K562 (cell line): ENCODE data around the gene MINPP1. TPM values are rescaled to one million over a fixed set of nuclear protein-coding genes. Genes with fewer than 3 reads are reported as not detected.

ENCODE experiments used
- ATAC-seq: fragments of 200-7000 bp; cut with Tn5 transposase; 3 replicates; pipeline ENCODE4 v1.9.1; 2020; ENCODE audit warnings: moderate library complexity
- BruUV-seq: library from RNA; stranded (reverse); fragments of 400-500 nt; replicated peaks from 2 replicates; lab custom pipeline; 2021; lab: Mats Ljungman, UMichigan
- CTCF ChIA-PET: fragments of 300-600 bp; formaldehyde crosslinking; extraction: SDS; loops from one replicate; lab custom pipeline; 2021; ENCODE audit warnings: low intra/inter-chr PET ratio; lab: Yijun Ruan, JAX
- POLR2A ChIA-PET: fragments of 300-600, 350-650 bp; sonication (Branson Sonifier 250); formaldehyde crosslinking; extraction: SDS; loops from one replicate; lab custom pipeline; 2021; ENCODE audit warnings: antibody characterized with exemption, inconsistent platforms; lab: Yijun Ruan, JAX
- DNase-seq, 4 experiments: peaks; one replicate each; pipeline versions ENCODE4 v3.0.0 to v3.0.0-alpha.2; 2011 to 2018; ENCODE audit warnings: low spot score in 3 of 4, mixed read lengths in 3 of 4; ENCODE audit errors: extremely low read depth in 1 of 4
- FAIRE-seq: peaks from 2 replicates; lab custom pipeline; 2011; peaks lifted over from hg19 to GRCh38; lab: Jason Lieb, UNC
- H2AFZ ChIP-seq: 2 replicates; pipeline ENCODE4 v1.6.0; 2011; ENCODE audit warnings: low read depth, low read length, control low read depth, inconsistent platforms
- H3K27ac ChIP-seq: fragments of 200-600 bp; 3 replicates; pipeline ENCODE4 v1.8.0; 2011; ENCODE audit warnings: low read depth, mild to moderate bottlenecking, control low read depth, inconsistent platforms, low read length, moderate library complexity, mixed read lengths; ENCODE audit errors: extremely low read depth
- H3K27me3 ChIP-seq, 2 experiments: fragments of 300-600 bp in 1 of 2; 2 replicates in 1 of 2; 3 replicates in 1 of 2; pipeline versions ENCODE4 v1.6.0 to v1.8.0; 2011; ENCODE audit warnings: inconsistent platforms in 2 of 2, low read length in 2 of 2, mild to moderate bottlenecking in 1 of 2, mixed read lengths in 1 of 2, moderate library complexity in 1 of 2; ENCODE audit not compliant: control insufficient read depth in 2 of 2, insufficient read depth in 2 of 2
- H3K36me3 ChIP-seq: fragments of 300-600 bp; 3 replicates; pipeline ENCODE4 v1.8.0; 2011; ENCODE audit warnings: mild to moderate bottlenecking, low read length, inconsistent platforms; ENCODE audit not compliant: control insufficient read depth, insufficient read depth
- H3K4me1 ChIP-seq, 2 experiments: fragments of 200-600 bp in 1 of 2; replicated peaks in 1 of 2; 2 replicates in 1 of 2; 3 replicates in 1 of 2; pipeline versions ENCODE4 v1.5.1 to v1.8.0; 2011; ENCODE audit warnings: inconsistent platforms in 2 of 2, low read length in 2 of 2, mild to moderate bottlenecking in 1 of 2, mixed read lengths in 1 of 2, moderate library complexity in 1 of 2; ENCODE audit not compliant: control insufficient read depth in 2 of 2, insufficient read depth in 2 of 2
- H3K4me2 ChIP-seq: 2 replicates; pipeline ENCODE4 v1.6.1; 2011; ENCODE audit warnings: low read length, control low read depth, inconsistent platforms, mixed read lengths; ENCODE audit not compliant: insufficient read depth
- H3K4me3 ChIP-seq: fragments of 200-600 bp; sonication (generic), shearing (Covaris generic); 2 replicates; pipeline ENCODE4 v1.5.1; 2016; ENCODE audit warnings: control low read depth, inconsistent platforms
- H3K79me2 ChIP-seq: fragments of 200-600 bp; 3 replicates; pipeline ENCODE4 v1.8.0; 2011; ENCODE audit warnings: low read length, inconsistent platforms; ENCODE audit not compliant: control insufficient read depth, insufficient read depth
- H3K9ac ChIP-seq, 2 experiments: 2 replicates each; pipeline versions ENCODE4 v1.6.0 to v1.6.1; 2011; ENCODE audit warnings: low read depth in 2 of 2, low read length in 2 of 2, control low read depth in 1 of 2, inconsistent platforms in 1 of 2, mild to moderate bottlenecking in 1 of 2, mixed read lengths in 1 of 2; ENCODE audit not compliant: insufficient read depth in 1 of 2
- H3K9me1 ChIP-seq: one replicate; pipeline ENCODE4 v1.6.0; 2011; ENCODE audit warnings: inconsistent platforms, mild to moderate bottlenecking, low read length, moderate library complexity; ENCODE audit not compliant: control insufficient read depth, insufficient read depth
- H3K9me3 ChIP-seq: replicated peaks from 2 replicates; pipeline ENCODE4 v1.5.1; 2011; ENCODE audit warnings: low read depth, low read length, inconsistent platforms; ENCODE audit not compliant: control insufficient read depth, insufficient read depth
- H4K20me1 ChIP-seq: replicated peaks from 2 replicates; pipeline ENCODE4 v1.6.1; 2011; ENCODE audit warnings: low read length, inconsistent platforms, mixed read lengths; ENCODE audit not compliant: control insufficient read depth, insufficient read depth
- CBX3 ChIP-seq, 2 experiments: IDR thresholded peaks; 1 replicate in 1 of 2; 2 replicates in 1 of 2; pipeline ENCODE4 v1.6.1; 2012; ENCODE audit warnings: inconsistent platforms in 2 of 2, low read length in 2 of 2, borderline replicate concordance in 1 of 2, control low read depth in 1 of 2
- HBP1 ChIP-seq: fragments of 450-650 bp; formaldehyde crosslinking; IDR thresholded peaks from 2 replicates; pipeline ENCODE4 v1.4.0; 2022; ENCODE audit warnings: missing genetic modification characterization
- IRF9 ChIP-seq: fragments of 450-650 bp; IDR thresholded peaks from 2 replicates; pipeline ENCODE4 v1.6.1; 2016; ENCODE audit warnings: missing biosample characterization, missing genetic modification characterization
- MYBL2 ChIP-seq, 2 experiments: fragments of 450-650 bp in 1 of 2; sonication (generic) in 1 of 2; formaldehyde crosslinking in 1 of 2; IDR thresholded peaks; 2 replicates each; pipeline versions ENCODE4 v1.6.1 to v1.8.1; 2017 to 2022; ENCODE audit warnings: borderline replicate concordance in 1 of 2, inconsistent platforms in 1 of 2, low read depth in 1 of 2, mild to moderate bottlenecking in 1 of 2, missing genetic modification reagents in 1 of 2, moderate library complexity in 1 of 2
- POLR2B ChIP-seq: fragments of 450-650 bp; IDR thresholded peaks from 2 replicates; pipeline ENCODE4 v1.6.1; 2018; ENCODE audit warnings: low read depth; ENCODE audit not compliant: partially characterized antibody
- TRIM28 ChIP-seq: fragments of 450-650 bp; IDR thresholded peaks from 2 replicates; pipeline ENCODE4 v1.6.1; 2017
- ZNF121 ChIP-seq: sonication (generic); formaldehyde crosslinking; conservative IDR thresholded peaks from 2 replicates; pipeline ENCODE4 v1.8.0; 2022; ENCODE audit warnings: missing genetic modification reagents
- ZNF717 ChIP-seq: fragments of 250-450 bp; sonication (Bioruptor Pico); IDR thresholded peaks from 2 replicates; pipeline ENCODE4 v1.5.0; 2021
- WGBS: fragments of 100-300 bp; shearing (Covaris generic); methylation state at CpG from one replicate; pipeline ENCODE4 v1.1.6; 2016; ENCODE audit warnings: low coverage, mixed read lengths; ENCODE audit not compliant: insufficient coverage; ENCODE audit errors: missing lambda C conversion rate; 5-methylcytosine and 5-hydroxymethylcytosine counted together
- in situ Hi-C: fragments of 300-500 bp; cut with MboI; formaldehyde crosslinking; loops from 4 replicates; pipeline ENCODE4 v1.15.0; 2018; ENCODE audit warnings: inconsistent platforms, mixed read lengths
- intact Hi-C: fragments of 100-400 bp; cut with micrococcal nuclease; formaldehyde crosslinking; loops from 2 replicates; pipeline ENCODE4 v1.14.2; 2022
- polyA plus RNA-seq, 8 experiments: library from polyadenylated mRNA; depleted of rRNA in 4 of 8; stranded (reverse) in 5 of 8; unstranded in 3 of 8; fragments of >200 nt; fragmentation: Nextera tagmentation in 2 of 8; fragmentation: Illumina TruSeq in 1 of 8; extraction: Ambion mirVana in 2 of 8; extraction: Trizol in 1 of 8; gene quantifications; 2 replicates each; pipeline versions ENCODE4 v1.2.1 to v1.2.3, GENCODE V29; 2011 to 2014; ENCODE audit warnings: inconsistent platforms in 1 of 8, missing spikeins in 1 of 8
- total RNA-seq, 7 experiments: library from RNA; depleted of rRNA in 6 of 7; stranded (reverse); fragments of >200 nt in 6 of 7; fragmentation: Illumina TruSeq in 2 of 7; extraction: Trizol in 2 of 7; gene quantifications; 2 replicates each; pipeline versions ENCODE4 v1.2.1 to v1.2.3, GENCODE V29; 2011 to 2021; ENCODE audit warnings: low replicate concordance in 1 of 7
- TF ChIP-seq, protein P1 (sequence below): fragments of 450-650 bp; IDR thresholded peaks from 2 replicates; pipeline ENCODE4 v1.6.1; 2018; ENCODE audit warnings: mild to moderate bottlenecking, low read depth; ENCODE audit not compliant: partially characterized antibody

The MINPP1 gene
- total and polyA plus RNA-seq, 9 of the 15 experiments (the other 6 are each of a cell fraction or from before 2014, with no cell fraction given): 11.5 to 44.5 (median 27.1) TPM

DNA sequence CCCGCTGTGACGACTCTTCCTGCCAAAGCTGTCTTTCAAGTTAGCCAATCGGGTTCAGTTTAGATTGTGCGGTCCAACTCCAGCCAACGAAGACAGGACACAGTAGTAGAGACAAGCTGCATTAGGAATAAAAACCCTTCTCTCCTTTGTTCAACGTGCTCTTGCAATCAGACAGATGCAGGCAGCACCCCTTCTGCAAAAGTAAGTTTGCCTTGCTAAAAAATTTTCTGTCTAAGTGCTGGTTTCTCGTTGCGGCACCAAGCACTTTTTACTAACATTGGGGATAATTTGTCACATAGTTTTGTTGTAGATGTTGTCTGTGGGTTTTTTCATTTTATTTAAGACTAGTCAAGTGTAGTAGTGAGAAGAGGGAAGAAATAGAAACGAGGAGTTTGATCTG is 58.1 kb downstream of the MINPP1 start:
- DNase-seq: peak in 1 of 4 experiments; percentile 9
- Histone ChIP-seq H3K4me3 (no peak overlapping the region), H4K20me1 (no peaks in the 10 kb centered on the region), H3K9me3 (0 out of 2 replicates have a peak, but pooled peaks cover 5% of the 10 kb centered on the region), H3K4me2 (no peak overlapping the region), H3K79me2 (no peaks in the 10 kb centered on the region), H3K4me1 (no peaks in the 10 kb centered on the region), H3K27ac (no peak overlapping the region)
- POLR2A ChIA-PET: no interaction called here
- WGBS: 32% methylated on average over 8 of the region's 9 CpGs
- in situ Hi-C loops: no loop called here
- no peak for ATAC-seq
- CTCF ChIA-PET: no interaction called here
- TF ChIP-seq POLR2B (no peak), CBX3 (IDR thresholded peaks at IDR 0.05; ENCODE audit: borderline replicate concordance in 1 of 2, low read length in 2 of 2) (peak in 1 of 2 experiments; percentile 32; a peak in 1 of 3 replicates)
- TF ChIP-seq, protein P1, sequence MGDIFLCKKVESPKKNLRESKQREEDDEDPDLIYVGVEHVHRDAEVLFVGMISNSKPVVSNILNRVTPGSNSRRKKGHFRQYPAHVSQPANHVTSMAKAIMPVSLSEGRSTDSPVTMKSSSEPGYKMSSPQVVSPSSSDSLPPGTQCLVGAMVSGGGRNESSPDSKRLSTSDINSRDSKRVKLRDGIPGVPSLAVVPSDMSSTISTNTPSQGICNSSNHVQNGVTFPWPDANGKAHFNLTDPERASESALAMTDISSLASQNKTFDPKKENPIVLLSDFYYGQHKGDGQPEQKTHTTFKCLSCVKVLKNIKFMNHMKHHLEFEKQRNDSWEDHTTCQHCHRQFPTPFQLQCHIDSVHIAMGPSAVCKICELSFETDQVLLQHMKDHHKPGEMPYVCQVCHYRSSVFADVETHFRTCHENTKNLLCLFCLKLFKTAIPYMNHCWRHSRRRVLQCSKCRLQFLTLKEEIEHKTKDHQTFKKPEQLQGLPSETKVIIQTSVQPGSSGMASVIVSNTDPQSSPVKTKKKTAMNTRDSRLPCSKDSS: peak; percentile 13
- TF ChIP-seq, all 486 proteins: peak for 2
- no peak overlapping the region for H2AFZ ChIP-seq
- H3K9me1 ChIP-seq: no peaks in the 10 kb centered on the region
- no TSS peak for BruUV-seq
- H3K27me3 ChIP-seq: no peaks in the 10 kb centered on the region
- FAIRE-seq: no peak
- intact Hi-C loops: no loop called here
- H3K36me3 ChIP-seq: no peaks in the 10 kb centered on the region
- H3K9ac ChIP-seq: no peak overlapping the region

- ChIA-PET POLR2A (interaction anchor here (1.1 kb wide), 1 partner anchor 11 kb away, joined by 3 read pairs; no protein-coding TSS in a partner anchor), CTCF (no interaction called here)
- no peak for ATAC-seq
- no peak for DNase-seq
- in situ Hi-C loops (no loop called here), intact Hi-C loops (no loop called here)
- Histone ChIP-seq H3K4me1 (no peaks in the 10 kb centered on the region), H4K20me1 (no peaks in the 10 kb centered on the region), H2AFZ (no peak overlapping the region), H3K9me1 (no peaks in the 10 kb centered on the region), H3K27ac (no peak overlapping the region), H3K9ac (no peak overlapping the region), H3K27me3 (no peaks in the 10 kb centered on the region), H3K36me3 (no peaks in the 10 kb centered on the region), H3K79me2 (no peaks in the 10 kb centered on the region), H3K4me3 (no peak overlapping the region), H3K9me3 (0 out of 2 replicates have a peak, but pooled peaks cover 5% of the 10 kb centered on the region), H3K4me2 (no peak overlapping the region)
- no peak for FAIRE-seq
- no TSS peak for BruUV-seq
- no peak for TF ChIP-seq ZNF121 (CRISPR knock-in tag)
- no peak for TF ChIP-seq ZNF717 (CRISPR knock-in tag)
- TF ChIP-seq, protein P1: peak; percentile 37
- no peak for TF ChIP-seq IRF9
- TF ChIP-seq TRIM28: peak; percentile 74; the same call in 1 of the 2 replicates
- TF ChIP-seq HBP1: no peak
- TF ChIP-seq MYBL2 (IDR thresholded peaks at IDR 0.05; ENCODE audit: low read depth): no peak
- TF ChIP-seq MYBL2 (CRISPR knock-in tag; IDR thresholded peaks at IDR 0.05; ENCODE audit: borderline replicate concordance): no peak
- TF ChIP-seq CBX3 (IDR thresholded peaks at IDR 0.05; ENCODE audit: borderline replicate concordance in 1 of 2, low read length in 2 of 2): peak in 1 of 2 experiments; percentile 66; a peak in 1 of 3 replicates
Observed at GRCh38 chr10:87565010-87565409, 60.3 kb downstream of the MINPP1 start.
